Mucosa of rectum (tissue), 2 donors: ENCODE data around the gene RNF145.
"Not testable (repeated sequence)": the region's sequence is repeated elsewhere in the genome, so short reads cannot be mapped to it uniquely, and the experiment has no call there.

Experiments used
- H3K27ac ChIP-seq, 2 donors: one replicate each; pipeline ENCODE4 v1.7.0; 2013; ENCODE audit warnings: inconsistent platforms in 2 of 2, low read depth in 2 of 2, low read length in 2 of 2
- H3K27me3 ChIP-seq, 2 donors: one replicate each; pipeline ENCODE4 v1.7.0; 2013; ENCODE audit warnings: low read length in 2 of 2; ENCODE audit not compliant: control insufficient read depth in 2 of 2, insufficient read depth in 2 of 2
- H3K36me3 ChIP-seq, 2 donors: one replicate each; pipeline ENCODE4 v1.7.0; 2013; ENCODE audit warnings: low read length in 2 of 2; ENCODE audit not compliant: control insufficient read depth in 2 of 2, insufficient read depth in 2 of 2
- H3K4me1 ChIP-seq, 2 donors: one replicate each; pipeline ENCODE4 v1.7.0; 2013; ENCODE audit warnings: low read length in 2 of 2, mild to moderate bottlenecking in 1 of 2; ENCODE audit not compliant: control insufficient read depth in 2 of 2, insufficient read depth in 2 of 2
- H3K4me3 ChIP-seq, 2 donors: one replicate each; pipeline ENCODE4 v1.7.0; 2013; ENCODE audit warnings: low read length in 2 of 2
- H3K9ac ChIP-seq, 2 donors: one replicate each; pipeline ENCODE4 v1.7.0; 2013; ENCODE audit warnings: low read length in 2 of 2, low read depth in 1 of 2, mild to moderate bottlenecking in 1 of 2
- H3K9me3 ChIP-seq, 2 donors: one replicate each; pipeline ENCODE4 v1.7.0; 2013; ENCODE audit warnings: low read length in 2 of 2; ENCODE audit not compliant: control insufficient read depth in 2 of 2
- donor health status: healthy.
- donor health status: Normal muscosa, but diverticular disease.

Gene RNF145

DNA sequence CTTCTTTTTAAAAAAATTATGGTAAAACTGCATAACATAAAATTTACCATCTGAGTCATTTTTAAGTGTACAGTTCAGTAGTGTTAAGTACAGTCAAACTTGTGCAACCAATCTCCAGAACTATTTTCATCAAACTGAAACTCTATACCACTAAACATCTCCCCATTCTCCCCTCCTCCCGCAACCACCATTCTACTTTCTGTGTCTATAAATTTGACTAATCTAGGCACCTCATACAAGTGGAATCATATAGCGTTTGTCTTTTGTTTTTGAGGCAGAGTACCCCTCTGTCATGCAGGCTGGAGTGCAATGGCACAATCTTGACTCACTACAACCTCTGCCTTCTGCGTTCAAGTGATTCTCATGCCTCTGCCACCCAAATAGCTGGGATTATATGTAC lies 85.7 kb downstream of the RNF145 start:
- no peaks in the 10 kb centered on the region for H3K36me3 ChIP-seq
- no peaks in the 10 kb centered on the region for H3K4me1 ChIP-seq
- H3K9ac ChIP-seq = no peak overlapping the region
- no peak overlapping the region for H3K27ac ChIP-seq
- no peaks in the 10 kb centered on the region for H3K9me3 ChIP-seq
- H3K27me3 ChIP-seq = no peaks in the 10 kb centered on the region
- no peak overlapping the region for H3K4me3 ChIP-seq

DNA sequence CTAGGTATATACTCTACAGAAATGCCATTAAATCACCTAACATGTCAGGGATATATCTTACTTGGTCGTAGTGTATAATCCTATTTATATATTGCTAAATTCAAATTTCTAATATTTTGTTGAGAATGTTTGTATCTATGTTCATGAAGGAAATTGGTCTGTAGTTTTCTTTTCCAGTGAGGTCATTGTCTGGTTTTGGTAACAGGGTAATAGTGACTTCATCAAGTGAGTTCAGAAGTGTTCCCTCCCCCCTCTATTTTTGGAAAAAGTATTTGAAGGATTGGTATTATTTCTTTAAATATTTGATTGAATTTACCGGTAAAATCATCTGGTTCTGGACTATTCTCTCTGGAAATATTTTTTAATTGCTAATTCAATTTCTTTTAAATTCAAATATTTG lies 86.2 kb downstream of the RNF145 start:
- Histone ChIP-seq H3K4me3 (no peak overlapping the region), H3K27me3 (no peaks in the 10 kb centered on the region)

DNA sequence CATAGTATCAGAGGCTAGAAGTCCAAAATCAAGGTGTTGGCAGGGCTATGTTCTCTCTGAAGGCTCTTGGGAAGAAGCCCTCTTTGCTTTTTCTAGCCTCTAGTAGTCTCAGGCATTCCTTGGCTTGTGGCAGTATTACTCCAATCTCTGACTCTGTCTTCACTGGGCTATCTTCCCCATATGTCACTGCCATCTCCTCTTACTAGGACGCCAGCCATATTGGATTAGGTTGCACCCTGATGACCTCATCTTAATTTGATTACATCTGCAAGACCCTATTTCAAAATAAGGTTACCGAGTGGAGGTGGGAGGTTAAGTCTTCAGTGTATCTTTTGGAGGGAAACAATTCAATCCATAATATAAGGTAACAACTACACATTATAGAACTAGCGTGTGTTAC lies 88.3 kb downstream of the RNF145 start:
- Histone ChIP-seq H3K36me3 (no peaks in the 10 kb centered on the region), H3K4me1 (no peaks in the 10 kb centered on the region), H3K27me3 (no peaks in the 10 kb centered on the region), H3K9me3 (no peaks in the 10 kb centered on the region), H3K9ac (no peak overlapping the region), H3K27ac (no peak overlapping the region), H3K4me3 (no peak overlapping the region)

More for the DNA sequence above, 86.2 kb downstream of the RNF145 start:
- Histone ChIP-seq H3K9me3 (no peaks in the 10 kb centered on the region), H3K4me1 (no peaks in the 10 kb centered on the region), H3K27ac (no peak overlapping the region), H3K36me3 (no peaks in the 10 kb centered on the region), H3K9ac (no peak overlapping the region)

DNA sequence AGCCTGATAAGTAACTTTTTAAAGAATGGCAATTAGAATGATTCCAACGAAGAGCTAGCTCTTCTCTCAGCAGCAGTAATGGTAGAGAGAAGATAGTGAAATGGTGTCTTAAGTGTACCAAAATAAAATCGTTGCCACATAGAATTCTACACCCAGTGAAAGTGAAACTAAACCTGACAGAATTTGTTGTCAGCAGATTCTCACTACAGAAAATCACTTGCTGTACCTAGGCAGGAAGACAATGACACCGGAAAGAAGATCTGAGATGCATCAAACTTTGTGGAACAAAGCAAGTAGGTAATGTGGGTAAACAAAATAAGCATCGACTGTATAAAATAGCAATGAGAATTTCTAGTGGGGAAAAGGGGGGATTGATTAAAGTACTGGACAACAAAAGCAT lies 88.9 kb downstream of the RNF145 start:
- no peaks in the 10 kb centered on the region for H3K36me3 ChIP-seq
- H3K27ac ChIP-seq = no peak overlapping the region
- H3K4me1 ChIP-seq = no peaks in the 10 kb centered on the region
- H3K9me3 ChIP-seq = no peaks in the 10 kb centered on the region
- no peak overlapping the region for H3K4me3 ChIP-seq
- H3K27me3 ChIP-seq = no peaks in the 10 kb centered on the region
- H3K9ac ChIP-seq = no peak overlapping the region

DNA sequence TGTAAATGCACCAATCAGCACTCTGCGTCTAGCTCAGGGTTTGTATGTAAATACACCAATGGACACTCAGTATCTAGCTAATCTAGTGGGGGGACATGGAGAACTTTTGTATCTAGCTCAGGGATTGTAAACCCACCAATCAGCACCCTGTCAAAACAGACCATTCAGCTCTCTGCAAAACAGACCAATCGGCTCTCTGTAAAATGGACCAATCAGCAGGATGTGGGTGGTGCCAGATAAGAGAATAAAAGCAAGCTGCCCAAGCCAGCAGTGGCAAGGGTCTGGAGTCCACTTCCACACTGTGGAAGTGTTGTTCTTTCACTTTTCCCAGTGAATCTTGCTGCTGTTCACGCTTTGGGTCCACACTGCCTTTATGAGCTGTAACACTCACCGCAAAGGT lies 89.5 kb downstream of the RNF145 start:
- H3K4me3 ChIP-seq, H3K27ac ChIP-seq, H3K4me1 ChIP-seq, H3K9ac ChIP-seq, H3K27me3 ChIP-seq, H3K36me3 ChIP-seq, H3K9me3 ChIP-seq: not testable (repeated sequence)

DNA sequence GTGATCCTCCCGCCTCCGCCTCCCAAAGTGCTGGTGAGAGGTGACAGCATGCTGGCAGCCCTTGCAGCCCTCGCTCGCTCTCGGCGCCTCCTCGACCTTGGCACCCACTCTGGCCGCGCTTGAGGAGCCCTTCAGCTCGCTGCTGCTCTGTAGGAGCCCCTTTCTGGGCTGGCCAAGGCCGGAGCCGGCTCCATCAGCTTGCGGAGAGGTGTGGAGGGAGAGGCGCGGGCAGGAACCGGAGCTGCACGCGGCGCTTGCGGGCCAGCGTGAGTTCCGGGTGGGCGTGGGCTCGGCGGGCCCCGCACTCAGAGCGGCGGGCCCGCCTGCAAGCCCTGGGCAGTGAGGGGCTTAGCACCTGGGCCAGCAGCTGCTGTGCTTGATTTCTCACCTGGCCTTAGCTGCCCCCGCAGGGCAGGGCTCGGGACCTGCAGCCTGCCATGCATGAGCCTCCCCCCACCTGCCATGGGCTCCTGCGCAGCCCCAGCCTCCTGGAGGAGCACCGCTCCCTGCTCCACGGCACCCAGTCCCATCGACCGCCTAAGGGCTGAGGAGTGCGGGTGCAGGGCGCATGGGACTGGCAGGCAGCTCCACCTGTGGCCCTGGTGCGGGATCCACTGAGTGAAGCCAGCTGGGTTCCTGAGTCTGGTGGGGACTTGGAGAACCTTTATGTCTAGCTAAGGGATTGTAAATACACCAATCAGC lies 90.2 kb downstream of the RNF145 start:
- not testable (repeated sequence) for H3K4me1 ChIP-seq, H3K36me3 ChIP-seq, H3K9ac ChIP-seq, H3K27ac ChIP-seq, H3K4me3 ChIP-seq, H3K9me3 ChIP-seq, H3K27me3 ChIP-seq

DNA sequence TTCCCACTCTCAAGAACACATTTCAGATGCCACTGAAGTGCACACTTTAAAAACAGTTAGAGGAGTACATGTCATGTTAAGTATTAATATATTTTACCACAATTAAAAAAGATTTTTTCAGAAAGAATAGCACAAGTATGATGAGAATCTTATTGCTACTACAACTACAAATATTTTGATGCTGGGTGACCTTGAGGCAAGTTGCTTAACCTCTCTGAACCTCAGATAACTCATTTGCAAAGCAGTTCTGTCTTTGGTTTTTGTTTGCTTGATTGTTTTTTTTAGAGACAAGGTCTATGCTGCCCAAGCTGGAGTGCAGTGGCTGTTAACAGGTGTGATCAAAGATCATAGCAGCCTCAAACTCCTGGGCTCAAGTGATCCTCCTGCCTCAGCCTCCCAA lies 95.9 kb downstream of the RNF145 start:
- Histone ChIP-seq H3K27me3 (peaks cover 5 to 10% of the 10 kb centered on the region in 2 donors), H3K4me3 (no peak overlapping the region), H3K9ac (no peak overlapping the region), H3K4me1 (no peaks in the 10 kb centered on the region), H3K27ac (no peak overlapping the region), H3K9me3 (no peaks in the 10 kb centered on the region), H3K36me3 (no peaks in the 10 kb centered on the region)

DNA sequence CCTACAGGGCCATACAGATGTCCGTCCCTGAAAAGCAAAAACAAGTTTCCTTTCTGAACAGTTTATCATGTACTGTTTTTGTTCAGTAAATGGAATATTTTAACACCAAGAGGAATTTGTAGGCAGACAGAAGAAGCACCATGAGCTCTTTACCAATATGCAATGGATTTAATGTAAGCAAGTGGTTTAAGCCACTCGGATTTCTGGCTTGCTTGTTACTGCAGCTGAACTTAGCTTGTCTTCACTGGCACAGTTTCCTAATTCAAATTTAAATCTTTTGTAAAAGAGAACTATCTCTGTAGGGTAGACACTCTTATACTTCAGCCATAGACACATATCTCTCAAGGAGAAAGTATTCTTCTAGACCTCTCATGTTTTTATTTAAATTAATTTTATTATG lies 96.9 kb downstream of the RNF145 start:
- Histone ChIP-seq H3K4me3 (no peak overlapping the region), H3K9me3 (no peaks in the 10 kb centered on the region), H3K27me3 (peaks cover 5 to 11% of the 10 kb centered on the region in 2 donors), H3K27ac (no peak overlapping the region), H3K36me3 (no peaks in the 10 kb centered on the region), H3K4me1 (no peaks in the 10 kb centered on the region), H3K9ac (no peak overlapping the region)
